ENCODE data around the gene ABCF3. TPM values are rescaled to one million over a fixed set of nuclear protein-coding genes. Genes with fewer than 3 reads are reported as not detected.

ABCF3 gene
- total RNA-seq, 1 experiment from 2014 or later: 25.4 TPM

DNA sequence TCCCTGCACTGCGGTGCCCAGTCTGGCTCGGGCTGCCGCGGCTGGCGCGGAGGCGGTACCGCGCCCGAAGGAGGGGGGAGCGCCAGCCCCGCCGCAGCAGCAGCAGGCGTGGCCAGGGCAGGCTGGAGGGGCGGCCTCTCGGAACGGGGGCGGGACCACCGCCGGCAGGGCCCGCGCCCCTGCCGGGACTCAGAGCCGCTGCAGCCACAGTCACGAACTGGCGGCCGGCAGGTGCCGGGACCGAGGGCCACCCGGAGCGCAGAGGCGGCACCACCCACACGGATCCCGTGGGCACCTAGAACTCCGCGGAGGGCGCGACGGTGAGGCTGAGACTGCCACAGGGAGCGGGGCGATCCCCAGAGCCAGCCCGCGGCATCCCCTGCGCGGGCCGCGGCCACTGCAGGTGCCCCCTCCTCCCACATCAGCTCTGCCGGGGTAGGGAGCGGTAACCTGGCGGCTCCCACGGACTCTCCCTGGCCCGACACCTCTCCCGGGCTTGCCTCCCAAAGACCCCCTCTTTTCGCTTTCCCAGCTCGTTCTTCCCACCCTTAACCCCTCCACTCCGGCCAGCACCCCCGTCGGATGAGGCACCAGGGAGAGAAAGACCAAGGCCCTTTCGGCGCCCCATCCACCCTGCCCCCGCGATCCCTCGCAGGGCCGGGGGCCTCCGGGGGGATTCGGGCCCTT, 43.5 kb downstream of the ABCF3 start, which contains the start of gene VWA5B2:
Gene VWA5B2, plus strand, starts transcription at position 192 of the 687 bp plus-strand sequence. CDS start 944 bp downstream, outside the sequence.
- DNase-seq (ENCODE audit: extremely low read depth, low read depth): no peak

DNA sequence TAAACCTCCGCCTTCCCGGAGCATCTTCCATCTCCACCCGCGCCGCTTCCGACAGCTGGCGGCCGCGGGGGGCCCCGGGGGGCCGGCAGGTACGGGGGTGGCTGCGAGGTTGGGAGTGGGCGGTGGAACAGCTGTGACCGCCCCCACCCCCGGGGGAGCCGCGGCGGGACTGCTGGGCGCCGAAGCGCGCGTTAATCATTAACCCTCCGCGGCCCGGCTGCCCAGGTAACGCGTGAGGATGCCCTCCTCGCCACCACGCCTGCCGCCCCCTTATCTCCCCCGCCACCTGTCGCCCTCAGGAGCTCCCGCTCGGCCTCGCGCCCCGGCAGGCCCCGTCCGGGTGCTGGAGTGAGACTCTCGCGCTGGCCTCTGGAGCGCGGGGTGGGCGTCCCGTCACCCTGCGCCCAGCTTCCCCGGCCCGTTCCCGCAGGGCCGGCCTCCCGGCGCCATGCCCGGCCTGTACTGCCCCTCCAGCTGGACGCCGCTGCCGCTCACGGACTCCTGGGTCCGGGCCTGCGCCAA, 44.1 kb downstream of the ABCF3 start:
- DNase-seq (ENCODE audit: extremely low read depth, low read depth): no peak

DNA sequence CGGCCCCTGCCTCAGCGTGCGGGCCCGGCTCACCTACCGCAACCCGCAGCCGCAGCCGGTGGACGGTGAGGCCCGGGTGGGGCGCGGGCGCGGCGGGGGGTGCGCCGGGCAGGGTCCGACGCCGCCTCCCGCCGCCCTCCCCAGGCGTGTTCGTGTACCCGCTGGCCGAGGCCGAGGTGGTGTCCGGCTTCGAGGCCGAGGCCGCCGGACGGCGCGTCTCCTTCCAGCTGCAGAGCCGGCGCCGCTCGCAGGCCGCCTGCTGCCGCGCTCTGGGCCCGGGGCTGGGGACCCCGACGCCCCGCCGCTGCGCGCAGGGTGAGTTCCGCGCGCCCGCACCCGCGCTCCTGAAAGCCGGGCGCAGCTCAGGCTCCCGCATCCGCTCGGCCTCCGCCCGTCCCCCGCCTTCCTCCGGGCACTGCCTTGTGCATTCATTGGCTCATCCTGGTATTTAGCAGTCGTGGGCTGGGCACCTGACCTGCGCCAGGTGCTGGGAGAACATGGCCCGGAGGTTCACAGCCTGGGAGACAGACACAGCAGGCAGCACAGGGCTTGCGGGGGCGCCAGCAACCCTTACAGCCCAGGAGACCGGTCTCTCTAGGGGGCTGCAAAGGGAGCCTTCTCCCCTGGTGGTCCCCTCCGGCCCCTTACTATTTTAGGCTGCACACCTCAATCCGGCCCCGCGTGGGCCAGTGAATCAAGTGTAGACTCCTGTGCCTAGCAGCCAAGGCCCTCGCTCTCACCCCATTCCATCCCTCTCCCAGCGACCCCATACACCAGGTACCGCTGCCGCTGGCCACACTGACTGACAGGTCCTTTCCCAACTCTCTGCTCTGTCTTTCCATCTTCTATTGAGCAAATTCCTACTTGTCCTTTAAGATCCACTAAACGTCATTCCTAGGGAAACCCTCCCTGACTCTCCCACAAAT, 44.9 kb downstream of the ABCF3 start:
- no peak for DNase-seq (ENCODE audit: extremely low read depth, low read depth)

DNA sequence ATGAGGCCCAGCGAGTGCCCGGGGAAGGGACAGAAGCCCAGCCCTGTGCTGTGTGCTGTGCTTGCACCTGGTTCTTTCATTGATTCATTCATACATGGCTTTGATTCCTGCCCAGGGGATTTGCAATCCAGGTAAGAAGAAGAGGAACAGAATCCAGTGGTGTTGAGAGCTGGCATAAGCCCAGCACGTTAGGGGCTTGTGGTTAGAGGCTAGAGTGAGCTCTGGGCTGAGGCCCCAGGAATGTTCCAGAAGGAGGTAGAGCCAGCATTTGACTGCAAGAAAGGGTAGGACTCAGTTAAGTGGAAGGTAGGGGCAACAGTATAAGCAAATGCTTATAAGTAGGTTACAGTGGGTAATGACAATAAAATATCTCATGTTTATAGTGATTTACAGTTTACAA, 45.7 kb downstream of the ABCF3 start:
- DNase-seq (ENCODE audit: extremely low read depth, low read depth): no peak

DNA sequence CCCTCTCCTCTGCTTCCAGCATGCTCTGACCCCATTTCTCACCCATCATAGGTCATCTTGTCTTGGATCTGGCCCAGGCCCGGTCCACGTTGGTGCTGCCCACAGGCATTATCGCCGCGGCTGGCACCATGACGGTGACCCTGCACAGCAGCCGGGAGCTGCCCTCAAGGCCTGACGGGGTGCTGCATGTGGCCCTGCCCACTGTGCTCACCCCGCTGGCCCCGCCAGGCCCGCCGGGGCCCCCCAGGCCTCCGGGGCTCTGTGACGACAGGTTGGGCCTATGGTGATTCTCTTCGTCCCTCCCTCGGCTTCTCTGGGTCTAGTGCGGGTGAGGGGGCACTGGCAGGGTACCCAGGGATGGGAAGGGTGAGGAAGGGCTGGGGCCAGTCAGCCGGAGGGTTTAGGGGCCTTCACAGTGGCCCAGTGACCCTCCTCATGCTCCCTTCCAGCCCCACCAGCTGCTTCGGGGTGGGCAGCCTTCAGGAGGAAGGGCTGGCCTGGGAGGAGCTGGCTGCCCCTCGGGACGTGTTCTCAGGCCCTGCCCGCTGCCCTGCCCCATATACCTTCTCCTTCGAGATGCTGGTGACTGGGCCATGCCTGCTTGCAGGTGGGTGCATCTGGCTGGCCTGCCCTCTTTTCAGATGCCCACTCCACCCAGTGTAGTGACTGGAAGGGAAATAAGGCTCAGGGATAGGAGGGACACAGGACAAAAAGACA, 47.3 kb downstream of the ABCF3 start:
- no peak for DNase-seq (ENCODE audit: extremely low read depth, low read depth)

DNA sequence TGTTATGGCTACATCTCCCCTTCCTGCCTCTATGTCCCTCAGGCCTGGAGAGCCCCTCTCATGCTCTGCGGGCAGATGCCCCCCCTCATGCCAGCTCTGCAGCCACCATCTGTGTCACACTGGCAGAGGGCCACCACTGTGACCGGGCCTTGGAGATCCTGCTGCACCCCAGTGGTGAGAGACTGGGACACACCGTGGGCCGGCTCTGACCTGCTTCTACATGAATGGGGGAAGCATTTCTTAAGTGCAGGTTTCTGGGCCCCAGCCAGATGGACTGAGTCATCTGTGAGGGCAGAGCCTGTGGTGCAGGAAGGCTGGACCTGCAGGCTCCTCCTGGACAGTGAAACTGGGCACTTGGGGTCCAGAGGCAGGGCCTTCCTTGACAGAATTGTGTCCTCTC, 48.2 kb downstream of the ABCF3 start:
- no peak for DNase-seq (ENCODE audit: extremely low read depth, low read depth)

DNA sequence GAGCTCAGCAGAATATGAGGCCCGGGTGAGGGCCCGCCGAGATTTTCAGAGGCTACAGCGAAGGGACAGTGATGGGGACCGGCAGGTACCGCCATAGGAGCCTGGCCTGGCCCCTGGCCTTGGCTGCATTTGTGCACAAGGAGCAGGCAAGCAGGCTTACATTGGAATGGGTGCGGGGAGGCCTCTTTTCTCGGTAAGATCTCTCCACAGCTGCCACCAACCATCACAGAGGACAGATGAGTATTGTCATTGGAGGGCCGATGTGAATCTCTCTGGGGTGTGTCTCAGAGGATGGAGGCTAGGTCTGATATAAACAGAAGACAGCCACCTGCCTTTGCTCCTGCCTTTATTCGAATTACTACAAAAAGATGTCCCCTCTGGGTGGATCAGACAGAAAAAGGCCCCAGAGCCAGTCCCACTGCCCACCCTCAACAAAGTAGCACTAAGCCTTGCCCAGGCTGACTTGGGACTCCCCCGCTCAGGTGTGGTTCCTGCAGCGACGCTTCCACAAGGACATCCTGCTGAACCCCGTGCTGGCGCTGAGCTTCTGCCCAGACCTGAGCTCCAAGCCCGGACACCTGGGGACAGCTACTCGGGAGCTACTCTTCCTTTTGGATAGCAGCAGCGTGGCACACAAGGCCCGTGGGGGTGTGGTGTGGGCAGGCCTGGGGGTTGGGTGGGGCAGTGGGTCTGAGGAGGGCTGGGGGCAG, 48.8 kb downstream of the ABCF3 start:
- DNase-seq (ENCODE audit: extremely low read depth, low read depth): no peak

DNA sequence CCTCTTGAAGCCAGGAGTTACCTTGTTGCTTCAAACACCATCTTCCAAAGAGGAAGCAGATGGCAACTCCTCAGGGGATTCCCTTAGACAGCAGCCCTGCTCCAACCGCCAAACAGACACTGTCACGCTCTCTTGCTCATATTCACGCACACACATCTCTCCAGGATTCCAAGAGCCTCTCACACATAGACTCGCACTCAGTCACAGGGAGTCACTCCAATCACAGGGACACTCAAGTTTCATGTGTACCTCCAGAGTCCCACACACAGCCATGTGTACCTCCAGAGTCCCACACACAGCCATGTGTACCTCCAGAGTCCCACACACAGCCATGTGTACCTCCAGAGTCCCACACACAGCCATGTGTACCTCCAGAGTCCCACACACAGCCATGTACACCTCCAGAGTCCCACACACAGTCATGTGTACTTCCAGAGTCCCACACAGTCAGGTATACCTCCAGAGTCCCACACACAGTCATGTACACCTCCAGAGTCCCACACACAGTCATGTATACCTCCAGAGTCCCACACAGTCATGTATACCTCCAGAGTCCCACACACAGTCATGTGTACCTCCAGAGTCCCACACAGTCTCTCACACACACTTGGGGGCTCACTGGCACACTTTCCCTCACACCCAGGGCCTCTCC, 49.5 kb downstream of the ABCF3 start:
- DNase-seq (ENCODE audit: extremely low read depth, low read depth): no peak

DNA sequence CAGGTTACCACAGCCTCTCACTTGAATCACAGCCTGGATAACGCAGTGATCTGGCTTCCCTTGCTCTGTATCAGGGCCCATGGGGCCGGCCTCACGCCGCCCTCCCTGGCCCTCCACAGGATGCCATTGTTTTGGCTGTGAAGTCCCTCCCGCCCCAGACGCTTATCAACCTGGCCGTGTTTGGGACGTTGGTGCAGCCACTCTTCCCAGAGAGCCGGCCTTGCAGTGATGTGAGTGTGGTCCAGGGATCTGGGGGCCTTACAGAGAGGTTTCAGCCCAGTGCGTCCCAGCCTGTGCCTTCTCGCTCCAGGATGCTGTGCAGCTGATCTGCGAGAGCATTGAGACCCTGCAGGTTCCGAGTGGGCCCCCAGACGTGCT, 50.0 kb downstream of the ABCF3 start:
- DNase-seq (ENCODE audit: extremely low read depth, low read depth): no peak

DNA sequence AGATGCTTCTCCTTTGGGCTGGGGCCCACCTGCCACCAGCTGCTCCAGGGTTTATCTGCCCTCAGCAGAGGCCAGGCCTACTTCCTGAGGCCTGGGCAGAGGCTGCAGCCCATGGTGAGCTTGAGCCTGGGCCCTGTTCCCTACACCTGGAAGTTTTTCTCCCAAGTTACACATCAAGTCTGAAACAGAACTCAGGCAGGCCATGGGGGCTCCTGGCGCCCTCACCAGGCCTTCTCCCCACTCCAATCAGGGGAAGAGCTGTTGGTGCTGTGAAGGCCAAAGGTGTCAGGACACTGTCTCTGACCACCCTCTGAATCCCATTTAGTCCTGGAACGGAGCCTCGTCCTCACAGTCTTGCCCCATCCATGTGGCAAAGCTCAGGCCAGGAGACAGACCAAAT, 50.6 kb downstream of the ABCF3 start:
- DNase-seq (ENCODE audit: extremely low read depth, low read depth): no peak

DNA sequence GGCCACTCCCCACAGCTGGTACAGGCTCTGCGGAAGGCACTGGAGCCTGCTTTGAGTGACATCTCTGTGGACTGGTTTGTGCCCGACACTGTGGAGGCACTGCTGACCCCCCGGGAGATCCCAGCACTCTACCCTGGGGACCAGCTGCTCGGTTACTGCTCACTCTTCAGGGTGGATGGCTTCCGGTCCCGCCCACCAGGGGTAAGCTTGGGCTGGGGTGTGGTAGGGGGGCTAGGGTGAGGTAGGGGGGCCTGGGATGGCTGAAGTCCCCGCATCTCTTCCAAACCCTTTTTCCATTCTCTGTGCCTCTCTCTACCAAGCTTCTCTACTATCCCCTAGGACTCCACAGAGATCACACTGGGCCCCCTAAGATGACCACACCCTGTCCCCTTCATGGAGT, 51.2 kb downstream of the ABCF3 start:
- no peak for DNase-seq (ENCODE audit: extremely low read depth, low read depth)

DNA sequence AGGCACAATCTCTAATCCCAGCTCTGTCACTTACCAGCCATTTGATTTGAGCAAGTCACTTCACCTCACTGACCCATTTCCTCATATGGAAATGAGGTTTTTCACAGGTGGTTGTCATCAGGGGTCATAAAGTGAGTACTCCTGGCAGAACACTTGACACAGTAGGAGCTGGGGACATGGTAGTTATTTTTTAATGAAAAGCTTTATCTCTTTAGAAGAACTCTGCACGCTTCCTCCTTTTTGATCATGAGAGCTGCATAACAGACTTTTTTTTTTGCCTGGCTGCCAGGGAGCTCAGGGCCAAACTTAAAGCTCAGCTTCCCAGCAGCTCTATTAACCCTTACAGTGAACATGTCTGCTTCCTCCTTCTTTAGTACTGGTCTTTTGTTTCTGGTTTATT, 51.8 kb downstream of the ABCF3 start:
- DNase-seq (ENCODE audit: extremely low read depth, low read depth): no peak

DNA sequence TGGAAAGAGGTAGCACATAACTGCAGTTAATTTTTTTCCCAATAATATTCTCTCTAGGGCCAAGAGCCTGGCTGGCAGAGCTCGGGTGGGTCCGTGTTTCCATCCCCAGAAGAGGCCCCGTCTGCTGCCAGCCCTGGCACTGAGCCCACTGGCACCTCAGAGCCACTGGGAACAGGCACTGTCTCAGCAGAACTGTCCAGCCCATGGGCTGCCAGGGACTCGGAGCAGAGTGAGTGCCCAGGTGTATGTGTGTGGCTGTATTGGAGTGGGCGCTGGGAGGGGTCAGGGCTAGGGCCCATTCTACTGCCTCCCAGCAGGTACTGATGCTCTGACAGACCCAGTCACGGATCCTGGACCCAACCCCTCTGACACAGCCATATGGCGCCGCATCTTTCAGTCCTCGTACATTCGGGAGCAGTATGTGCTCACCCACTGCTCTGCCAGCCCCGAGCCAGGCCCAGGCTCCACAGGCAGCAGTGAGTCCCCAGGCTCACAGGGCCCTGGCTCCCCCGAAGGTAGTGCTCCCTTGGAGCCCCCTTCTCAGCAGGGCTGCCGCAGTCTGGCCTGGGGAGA, 52.3 kb downstream of the ABCF3 start:
- no peak for DNase-seq (ENCODE audit: extremely low read depth, low read depth)

DNA sequence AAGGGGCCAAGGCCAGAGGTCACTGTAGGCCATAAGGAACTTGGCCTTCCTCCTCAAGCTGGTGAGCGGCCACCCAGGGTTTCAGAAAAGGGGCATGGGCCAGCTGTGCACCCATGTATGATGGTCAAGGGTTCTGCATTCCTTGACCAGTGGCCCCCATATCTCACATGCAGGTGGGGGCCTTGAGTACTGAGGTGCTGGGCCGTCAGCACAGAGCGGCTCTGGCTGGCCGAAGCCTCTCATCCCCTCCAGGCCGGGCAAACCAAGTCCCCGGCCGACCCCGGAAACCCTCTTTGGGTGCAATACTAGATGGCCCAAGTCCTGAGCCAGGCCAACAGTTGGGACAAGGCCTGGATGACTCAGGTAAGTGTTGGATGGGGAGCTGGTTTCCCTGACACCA, 53.2 kb downstream of the ABCF3 start:
- no peak for DNase-seq (ENCODE audit: extremely low read depth, low read depth)

DNA sequence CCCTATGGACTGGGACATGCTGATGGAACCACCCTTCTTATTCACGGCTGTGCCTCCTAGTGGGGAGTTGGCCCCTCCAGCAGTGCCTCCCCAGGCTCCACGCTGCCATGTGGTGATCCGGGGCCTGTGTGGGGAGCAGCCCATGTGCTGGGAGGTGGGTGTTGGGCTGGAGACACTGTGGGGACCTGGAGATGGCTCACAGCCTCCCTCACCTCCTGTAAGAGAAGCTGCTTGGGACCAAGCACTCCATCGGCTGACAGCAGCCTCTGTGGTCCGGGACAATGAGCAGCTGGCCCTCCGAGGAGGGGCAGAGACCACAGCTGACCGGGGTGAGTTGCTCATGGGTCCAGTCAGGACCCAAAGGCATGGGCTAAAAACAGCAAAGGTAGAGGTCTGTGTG, 53.7 kb downstream of the ABCF3 start:
- no peak for DNase-seq (ENCODE audit: extremely low read depth, low read depth)

DNA sequence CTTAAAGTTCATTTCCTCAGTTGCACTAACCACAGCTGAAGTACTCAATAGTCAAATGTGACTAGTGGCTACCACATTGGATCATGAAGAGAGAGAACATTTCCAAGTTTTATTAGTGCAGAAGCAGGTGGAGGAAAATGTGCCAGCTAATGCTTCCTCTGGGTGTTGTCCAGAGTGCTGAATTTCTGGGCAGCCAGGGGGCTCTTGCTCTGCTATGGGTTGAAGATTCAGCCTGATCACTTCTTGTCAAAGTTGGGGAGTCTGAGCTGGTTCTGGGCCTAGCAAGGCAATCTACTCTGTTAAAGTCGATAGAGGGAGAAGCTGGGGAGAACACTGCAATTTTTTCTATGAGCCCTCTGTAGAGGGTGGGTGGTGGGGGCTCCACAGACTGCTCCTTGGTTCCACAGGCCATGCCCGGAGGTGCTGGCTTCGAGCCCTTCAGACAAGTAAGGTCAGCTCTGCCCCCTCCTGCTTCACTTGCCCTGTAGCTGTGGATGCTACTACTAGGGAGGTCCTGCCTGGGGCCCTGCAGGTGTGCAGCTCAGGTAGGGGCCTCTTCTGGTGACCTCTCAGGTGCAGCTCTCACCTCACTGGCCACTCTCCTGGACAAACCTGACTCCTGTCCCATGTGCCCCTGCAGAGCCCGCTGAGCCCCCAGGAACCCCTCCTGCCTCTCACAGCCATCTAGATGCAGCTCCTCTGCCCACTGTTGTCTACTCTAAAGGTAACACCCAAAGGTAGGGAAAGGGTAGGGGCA, 54.6 kb downstream of the ABCF3 start:
- no peak for DNase-seq (ENCODE audit: extremely low read depth, low read depth)

DNA sequence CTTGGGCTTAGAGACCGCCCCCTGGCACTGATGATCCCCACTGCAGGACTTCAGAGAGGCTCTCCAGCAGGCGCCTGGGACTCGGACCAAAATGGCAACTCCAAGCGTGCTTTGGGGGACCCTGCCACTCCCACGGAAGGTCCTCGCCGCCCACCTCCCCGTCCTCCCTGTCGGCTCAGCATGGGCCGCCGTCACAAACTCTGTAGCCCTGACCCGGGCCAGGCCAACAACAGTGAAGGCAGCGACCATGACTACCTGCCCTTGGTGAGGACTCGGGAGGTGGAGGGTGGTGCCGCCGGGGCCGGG, 55.1 kb downstream of the ABCF3 start:
- DNase-seq (ENCODE audit: extremely low read depth, low read depth): no peak

DNA sequence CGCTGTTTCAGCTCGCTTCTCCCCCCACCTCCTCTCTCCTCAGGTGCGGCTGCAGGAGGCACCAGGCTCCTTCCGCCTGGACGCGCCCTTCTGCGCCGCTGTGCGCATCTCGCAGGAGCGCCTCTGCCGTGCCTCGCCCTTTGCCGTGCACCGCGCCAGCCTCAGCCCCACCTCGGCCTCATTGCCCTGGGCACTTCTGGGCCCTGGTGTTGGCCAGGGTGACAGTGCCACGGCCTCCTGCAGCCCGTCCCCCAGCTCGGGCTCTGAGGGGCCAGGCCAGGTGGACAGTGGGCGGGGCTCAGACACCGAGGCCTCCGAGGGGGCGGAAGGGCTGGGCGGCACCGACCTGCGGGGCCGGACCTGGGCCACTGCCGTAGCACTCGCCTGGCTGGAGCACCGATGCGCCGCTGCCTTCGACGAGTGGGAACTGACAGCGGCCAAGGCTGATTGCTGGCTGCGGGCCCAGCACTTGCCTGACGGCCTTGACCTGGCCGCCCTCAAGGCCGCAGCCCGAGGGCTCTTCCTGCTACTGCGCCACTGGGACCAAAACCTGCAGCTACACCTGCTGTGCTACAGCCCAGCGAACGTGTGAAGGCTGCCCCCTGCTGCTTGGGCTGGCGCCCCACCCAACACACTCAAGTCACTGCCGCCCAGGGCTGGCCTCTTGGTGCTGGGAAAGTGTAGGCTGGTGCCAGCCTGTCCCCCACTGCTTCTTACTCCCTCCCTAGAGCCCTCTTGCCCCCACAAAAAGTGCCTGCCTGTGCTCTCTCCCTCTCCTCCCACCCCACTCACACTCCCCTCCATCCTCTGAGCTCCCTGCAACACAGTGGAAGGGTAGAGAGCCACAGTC, 55.7 kb downstream of the ABCF3 start:
- DNase-seq (ENCODE audit: extremely low read depth, low read depth): no peak

All from NCI-H460 (cell line).